Measurements from ENCODE around the gene EMX1. TPM values are rescaled to one million over a fixed set of nuclear protein-coding genes. Genes with fewer than 3 reads are reported as not detected.

The EMX1 gene
- total RNA-seq, 2 experiments from 2014 or later = not detected

- TF ChIP-seq CTCF (conservative IDR thresholded peaks at IDR 0.05; ENCODE audit: low read length) (no peak), EZH2phosphoT487 (IDR thresholded peaks at IDR 0.05; ENCODE audit: borderline replicate concordance, low read depth, low read length) (no peak)
- no TSS peak for BruUV-seq (replicated peaks)
- no peaks in the 10 kb centered on the region for H3K79me2 ChIP-seq (ENCODE audit: insufficient read depth, low read depth, low read length)
- H4K20me1 ChIP-seq (ENCODE audit: insufficient read depth, low read length) = peaks cover 4% of the 10 kb centered on the region; the same call in 1 of the 2 replicates
- intact Hi-C loops (cut with micrococcal nuclease; ENCODE audit: unreplicated experiment) = no loop called here
- no peaks in the 10 kb centered on the region for H3K36me3 ChIP-seq (ENCODE audit: insufficient read depth, low read length)
- ChIA-PET POLR2A (no interaction called here), CTCF (ENCODE audit: unreplicated experiment) (no interaction called here)
- no peaks in the 10 kb centered on the region for H3K9me2 ChIP-seq (ENCODE audit: insufficient read depth, low read length)
- H3K4me1 ChIP-seq (ENCODE audit: insufficient read depth, low read length, poor library complexity, severe bottlenecking) = no peaks in the 10 kb centered on the region
- H3K27ac ChIP-seq (ENCODE audit: low read depth, low read length, poor library complexity, severe bottlenecking) = no peak overlapping the region
- no peaks in the 10 kb centered on the region for H3K9me3 ChIP-seq (ENCODE audit: low read length)
- DNase-seq (ENCODE audit: low spot score) = no peak
- H2AFZ ChIP-seq (ENCODE audit: low read length) = no peak overlapping the region
- H3K4me2 ChIP-seq (ENCODE audit: low read length) = no peak overlapping the region
- H3K4me3 ChIP-seq (ENCODE audit: low read depth, low read length, poor library complexity, severe bottlenecking) = no peak overlapping the region
Measured at GRCh38 chr2:72924353-72925240, 7.3 kb downstream of the EMX1 start.

- Histone ChIP-seq H3K79me2 (ENCODE audit: insufficient read depth, low read depth, low read length) (no peaks in the 10 kb centered on the region), H3K9me3 (ENCODE audit: low read length) (no peaks in the 10 kb centered on the region), H3K4me1 (ENCODE audit: insufficient read depth, low read length, poor library complexity, severe bottlenecking) (no peaks in the 10 kb centered on the region), H3K4me2 (ENCODE audit: low read length) (no peak overlapping the region), H3K27ac (ENCODE audit: low read depth, low read length, poor library complexity, severe bottlenecking) (no peak overlapping the region), H2AFZ (ENCODE audit: low read length) (no peak overlapping the region), H4K20me1 (ENCODE audit: insufficient read depth, low read length) (peaks cover 4% of the 10 kb centered on the region; the same call in 1 of the 2 replicates), H3K4me3 (ENCODE audit: low read depth, low read length, poor library complexity, severe bottlenecking) (no peak overlapping the region), H3K9me2 (ENCODE audit: insufficient read depth, low read length) (no peaks in the 10 kb centered on the region), H3K36me3 (ENCODE audit: insufficient read depth, low read length) (no peaks in the 10 kb centered on the region)
- ChIA-PET POLR2A (interaction anchor here (0.8 kb wide), 1 partner anchor 626 kb away, joined by 3 read pairs; no protein-coding TSS in a partner anchor), CTCF (ENCODE audit: unreplicated experiment) (no interaction called here)
- TF ChIP-seq CTCF (conservative IDR thresholded peaks at IDR 0.05; ENCODE audit: low read length) (no peak), EZH2phosphoT487 (IDR thresholded peaks at IDR 0.05; ENCODE audit: borderline replicate concordance, low read depth, low read length) (no peak)
- BruUV-seq (replicated peaks) = no TSS peak
- no peak for DNase-seq (ENCODE audit: low spot score)
- intact Hi-C loops (cut with micrococcal nuclease; ENCODE audit: unreplicated experiment) = no loop called here
Measured at GRCh38 chr2:72925328-72925943, 8.1 kb downstream of the EMX1 start.
